Neural crest cell (in vitro differentiated cells): ENCODE measurements around the gene UXS1. TPM values are rescaled to one million over a fixed set of nuclear protein-coding genes. Genes with fewer than 3 reads are reported as not detected.

Experiments used
- DNase-seq: peaks from one replicate; pipeline ENCODE4 v3.0.0; 2021; ENCODE audit warnings: low read depth, mixed read lengths, low spot score
- H3K27ac Mint-ChIP-seq: one replicate; pipeline ENCODE4 v1.8.0; 2021; ENCODE audit warnings: mild to moderate bottlenecking, mixed read lengths; ENCODE audit not compliant: unreplicated experiment
- H3K27me3 Mint-ChIP-seq: 2 replicates; pipeline ENCODE4 v1.8.0; 2021; ENCODE audit warnings: low read depth, mild to moderate bottlenecking, mixed read lengths
- H3K36me3 Mint-ChIP-seq: 2 replicates; pipeline ENCODE4 v1.8.0; 2021; ENCODE audit warnings: low read depth, mild to moderate bottlenecking, mixed read lengths
- H3K4me1 Mint-ChIP-seq: 2 replicates; pipeline ENCODE4 v1.8.0; 2021; ENCODE audit warnings: mixed read lengths
- H3K4me3 Mint-ChIP-seq: one replicate; pipeline ENCODE4 v1.8.0; 2021; ENCODE audit warnings: mild to moderate bottlenecking, mixed read lengths
- H3K9me3 Mint-ChIP-seq: 2 replicates; pipeline ENCODE4 v1.8.0; 2021; ENCODE audit warnings: mixed read lengths
- total RNA-seq: library from RNA; stranded (reverse); gene quantifications from 2 replicates; pipeline ENCODE4 v1.2.1, GENCODE V29; 2021
- TF ChIP-seq, protein P1 (sequence below): fragments of 200-600 bp; sonication (generic); conservative IDR thresholded peaks from 2 replicates; pipeline ENCODE4 v1.5.0; 2021; ENCODE audit warnings: antibody characterized with exemption, mild to moderate bottlenecking

Gene UXS1
- total RNA-seq, 1 donor from 2014 or later: 55.4 TPM

DNA sequence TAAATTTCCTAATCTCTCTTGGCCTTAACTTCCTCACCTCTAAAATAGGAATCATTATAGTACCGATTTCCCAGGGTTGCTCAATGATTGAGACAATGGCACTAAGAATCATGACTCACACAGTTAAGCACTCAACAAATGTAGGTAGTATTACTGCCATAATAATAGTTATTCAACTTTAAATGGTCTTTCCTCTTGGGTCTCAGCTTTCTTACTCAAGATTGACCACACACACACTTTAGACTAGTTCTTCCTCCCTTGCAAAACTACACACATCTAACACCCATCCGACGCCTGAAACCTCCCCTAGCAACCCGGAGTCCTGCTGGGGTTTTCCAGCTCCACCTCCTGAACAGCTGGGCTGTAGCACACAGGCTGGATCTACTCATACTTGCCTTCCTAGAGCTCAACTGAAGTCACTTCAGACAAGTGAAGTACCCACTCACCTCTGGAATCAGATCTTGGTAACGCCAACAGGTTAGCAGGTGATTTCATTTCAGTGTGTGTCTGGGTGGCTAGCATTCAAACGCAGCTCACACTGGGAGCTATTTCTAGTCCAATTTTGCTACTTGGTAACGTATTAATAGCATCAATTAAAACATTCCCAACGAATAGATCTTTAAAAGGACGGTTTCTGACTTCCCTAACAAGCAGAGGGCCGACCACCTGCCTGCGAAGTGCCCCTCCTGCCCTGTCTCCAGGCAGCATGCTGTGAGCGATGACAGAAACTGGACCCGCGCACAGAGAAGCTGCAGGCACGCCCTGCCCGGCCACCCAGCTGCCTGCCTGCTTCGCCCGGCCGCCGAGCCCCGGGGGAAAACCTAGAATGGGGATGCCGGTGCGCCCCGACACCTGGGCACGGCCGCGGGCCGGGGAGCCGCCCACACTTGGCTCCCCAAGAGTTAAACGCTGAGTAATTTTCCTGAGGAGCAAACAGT lies 1.1 kb downstream of the UXS1 start:
- TF ChIP-seq, protein P1, sequence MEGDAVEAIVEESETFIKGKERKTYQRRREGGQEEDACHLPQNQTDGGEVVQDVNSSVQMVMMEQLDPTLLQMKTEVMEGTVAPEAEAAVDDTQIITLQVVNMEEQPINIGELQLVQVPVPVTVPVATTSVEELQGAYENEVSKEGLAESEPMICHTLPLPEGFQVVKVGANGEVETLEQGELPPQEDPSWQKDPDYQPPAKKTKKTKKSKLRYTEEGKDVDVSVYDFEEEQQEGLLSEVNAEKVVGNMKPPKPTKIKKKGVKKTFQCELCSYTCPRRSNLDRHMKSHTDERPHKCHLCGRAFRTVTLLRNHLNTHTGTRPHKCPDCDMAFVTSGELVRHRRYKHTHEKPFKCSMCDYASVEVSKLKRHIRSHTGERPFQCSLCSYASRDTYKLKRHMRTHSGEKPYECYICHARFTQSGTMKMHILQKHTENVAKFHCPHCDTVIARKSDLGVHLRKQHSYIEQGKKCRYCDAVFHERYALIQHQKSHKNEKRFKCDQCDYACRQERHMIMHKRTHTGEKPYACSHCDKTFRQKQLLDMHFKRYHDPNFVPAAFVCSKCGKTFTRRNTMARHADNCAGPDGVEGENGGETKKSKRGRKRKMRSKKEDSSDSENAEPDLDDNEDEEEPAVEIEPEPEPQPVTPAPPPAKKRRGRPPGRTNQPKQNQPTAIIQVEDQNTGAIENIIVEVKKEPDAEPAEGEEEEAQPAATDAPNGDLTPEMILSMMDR: no peak
- no peak overlapping the region for H3K27ac Mint-ChIP-seq
- H3K9me3 Mint-ChIP-seq: no peaks in the 10 kb centered on the region
- no peaks in the 10 kb centered on the region for H3K27me3 Mint-ChIP-seq
- H3K4me3 Mint-ChIP-seq: peak overlapping the region; percentile 89
- H3K36me3 Mint-ChIP-seq: peaks cover 5% of the 10 kb centered on the region
- H3K4me1 Mint-ChIP-seq: peaks cover 57% of the 10 kb centered on the region
- DNase-seq: peak; percentile 33

DNA sequence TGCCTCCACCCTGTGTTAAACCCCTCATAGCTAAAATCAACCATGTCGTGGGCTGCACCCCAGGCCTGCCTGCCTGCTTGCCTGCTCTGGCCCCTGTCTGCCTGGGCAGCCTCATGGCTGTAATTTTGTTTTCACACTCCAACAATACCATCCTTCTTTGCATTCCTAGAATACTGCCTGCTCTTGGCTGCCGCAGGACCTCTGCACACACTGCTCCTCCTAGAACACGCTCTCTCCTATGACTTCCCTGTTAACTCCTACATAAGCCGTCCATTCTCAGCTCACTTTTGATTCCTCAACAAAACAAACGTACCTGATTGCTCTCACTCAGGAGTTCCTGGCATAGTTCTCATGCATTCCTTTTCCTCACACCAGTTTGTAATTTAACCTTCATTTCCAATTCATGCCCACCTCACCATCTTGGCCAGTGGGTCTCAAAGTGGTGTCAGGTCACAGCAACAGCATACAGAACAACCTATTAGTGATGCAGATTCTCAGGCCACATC lies 2.5 kb downstream of the UXS1 start:
- no peak for DNase-seq
- Mint-ChIP-seq H3K27me3 (no peaks in the 10 kb centered on the region), H3K9me3 (no peaks in the 10 kb centered on the region), H3K36me3 (peaks cover 5% of the 10 kb centered on the region), H3K4me3 (peak overlapping the region; percentile 89), H3K27ac (peak overlapping the region; percentile 68), H3K4me1 (peaks cover 55% of the 10 kb centered on the region)
- TF ChIP-seq, protein P1: no peak

DNA sequence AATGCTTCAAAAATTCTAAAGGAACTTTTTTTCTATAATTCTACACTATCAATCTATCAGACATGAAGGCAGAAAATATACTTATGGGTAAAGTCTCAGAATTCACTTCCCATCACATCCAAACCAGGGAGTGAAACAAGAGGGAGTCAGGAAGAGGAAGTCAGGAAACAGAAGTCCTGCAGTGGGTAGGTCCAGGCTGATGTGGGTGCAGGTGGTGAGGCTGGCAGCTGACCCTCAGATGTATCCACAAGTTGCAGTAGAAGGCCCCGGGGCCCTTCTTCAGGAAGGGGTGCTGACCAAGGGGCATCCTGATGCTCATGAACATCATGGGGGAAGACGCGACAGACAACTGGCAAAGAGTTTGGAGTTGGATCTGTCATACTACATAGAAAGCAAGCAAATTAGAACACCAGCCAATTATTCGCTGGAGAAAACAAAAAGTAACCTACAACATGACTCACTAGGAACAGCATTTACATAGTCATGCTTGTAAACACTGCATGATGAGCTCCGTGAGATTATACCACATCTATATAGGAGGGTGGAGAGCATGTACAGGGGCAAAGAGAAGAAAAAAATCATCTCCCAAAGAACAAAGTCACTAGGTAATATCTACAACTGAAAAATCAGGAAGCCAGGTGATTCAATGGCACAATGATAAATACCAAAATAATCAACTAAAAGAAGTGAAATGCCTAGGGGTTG lies 4.2 kb downstream of the UXS1 start:
- peaks cover 52% of the 10 kb centered on the region for H3K4me1 Mint-ChIP-seq
- DNase-seq: no peak
- no peaks in the 10 kb centered on the region for H3K27me3 Mint-ChIP-seq
- H3K36me3 Mint-ChIP-seq: peaks cover 12% of the 10 kb centered on the region
- H3K4me3 Mint-ChIP-seq: peak overlapping the region; percentile 9
- H3K9me3 Mint-ChIP-seq: no peaks in the 10 kb centered on the region
- TF ChIP-seq, protein P1: no peak
- H3K27ac Mint-ChIP-seq: peak overlapping the region; percentile 36

DNA sequence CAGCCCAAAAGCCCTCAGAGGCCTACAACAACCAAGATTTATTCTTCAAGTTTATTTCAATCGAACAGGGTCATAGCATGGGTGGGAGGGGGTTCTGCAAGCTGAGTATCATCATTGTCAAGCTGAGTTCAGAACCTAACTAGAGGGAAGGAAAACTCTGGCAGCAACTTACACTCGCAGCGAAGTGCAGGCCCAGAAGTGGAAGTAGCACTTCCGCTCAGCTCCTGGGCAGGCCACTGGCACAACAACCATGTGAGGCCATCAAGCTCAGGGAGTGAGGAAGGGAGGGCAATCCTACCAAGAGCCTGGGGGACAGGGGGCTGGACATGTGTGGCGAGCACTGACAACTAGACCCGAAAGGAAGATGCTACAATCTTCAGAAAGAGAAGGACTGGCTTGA lies 4.8 kb downstream of the UXS1 start:
- no peak for DNase-seq
- TF ChIP-seq, protein P1: no peak
- Mint-ChIP-seq H3K4me1 (peaks cover 56% of the 10 kb centered on the region), H3K27me3 (no peaks in the 10 kb centered on the region), H3K4me3 (peak overlapping the region; percentile 66), H3K36me3 (peaks cover 13% of the 10 kb centered on the region), H3K9me3 (no peaks in the 10 kb centered on the region), H3K27ac (no peak overlapping the region)

DNA sequence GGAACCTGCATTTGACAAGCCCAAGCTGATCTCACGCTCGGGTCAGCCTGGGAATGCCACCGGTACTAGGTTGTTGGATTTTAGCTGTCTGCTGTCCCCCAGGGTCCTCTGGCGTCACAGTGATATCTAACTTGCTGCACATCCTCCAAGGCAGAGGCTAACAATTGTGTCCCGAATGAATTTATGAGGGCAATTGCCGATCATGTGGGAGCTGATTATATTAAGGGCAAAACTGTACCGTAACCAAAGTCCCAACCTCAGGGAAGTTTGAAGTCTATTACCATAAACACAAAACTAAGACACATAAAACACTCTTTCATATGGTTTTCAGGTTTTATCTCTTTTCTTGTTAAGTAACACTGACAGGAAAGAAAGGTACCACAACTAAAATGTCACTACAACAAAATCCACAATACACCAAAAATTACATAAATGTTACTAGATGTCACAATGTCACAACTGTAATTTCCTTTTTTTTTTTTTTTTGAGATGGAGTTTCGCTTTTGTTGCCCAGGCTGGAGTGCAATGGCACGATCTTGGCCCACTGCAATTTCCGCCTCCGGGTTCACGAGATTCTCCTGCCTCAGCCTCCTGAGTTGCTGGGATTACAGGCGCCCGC lies 6.7 kb downstream of the UXS1 start:
- TF ChIP-seq, protein P1: no peak
- Mint-ChIP-seq H3K9me3 (no peaks in the 10 kb centered on the region), H3K36me3 (peaks cover 13% of the 10 kb centered on the region), H3K4me3 (no peak overlapping the region), H3K4me1 (peaks cover 55% of the 10 kb centered on the region), H3K27me3 (no peaks in the 10 kb centered on the region), H3K27ac (no peak overlapping the region)
- DNase-seq: no peak
